Thyroid gland (tissue), 4 donors: ENCODE results near the gene ASAP2.

ENCODE experiments used
- CTCF ChIP-seq, 6 experiments: fragments of 200-600 bp in 3 of 6; fragments of 450-650 bp in 3 of 6; sonication (generic) in 3 of 6; IDR thresholded peaks; one replicate each; pipeline ENCODE4 v1.5.1; 2016 to 2019; ENCODE audit warnings: antibody characterized with exemption in 6 of 6, mild to moderate bottlenecking in 2 of 6, inconsistent platforms in 1 of 6, moderate library complexity in 1 of 6
- POLR2A ChIP-seq, 2 donors: fragments of 450-650 bp; IDR thresholded peaks; one replicate each; pipeline ENCODE4 v1.6.1; 2017; ENCODE audit warnings: antibody characterized with exemption in 2 of 2, mild to moderate bottlenecking in 2 of 2, moderate library complexity in 1 of 2

GRCh38 chr2:9418746-9419145 is 212.1 kb downstream of the ASAP2 start:
- no peak for TF ChIP-seq POLR2A (IDR thresholded peaks at IDR 0.05)
- TF ChIP-seq CTCF (IDR thresholded peaks at IDR 0.05) = no peak
